GM18951 (cell line): ENCODE measurements around the gene CD93.

Experiments used
- POLR2A ChIP-seq: IDR thresholded peaks from 4 replicates; pipeline ENCODE4 v1.6.1; 2011; ENCODE audit warnings: mild to moderate bottlenecking; ENCODE audit not compliant: insufficient read length, insufficient read depth; ENCODE audit errors: extremely low read depth
- in situ Hi-C: fragments of 300-500 bp; cut with MboI; formaldehyde crosslinking; loops from one replicate; pipeline ENCODE4 v1.12.0; 2022; ENCODE audit warnings: low sequenced_read_pairs, mixed read lengths, inconsistent platforms; ENCODE audit not compliant: unreplicated experiment

The CD93 gene

GRCh38 chr20:23032056-23032749 lies 53.9 kb downstream of the CD93 start:
- in situ Hi-C loops = no loop called here
- TF ChIP-seq POLR2A = no peak

- no peak for TF ChIP-seq POLR2A
- in situ Hi-C loops = no loop called here
Observed at GRCh38 chr20:23031346-23031745, 54.8 kb downstream of the CD93 start.
